ENCODE results near the gene ABCA2.

ABCA2 gene

GRCh38 chr9:137052998-137053943, 25.2 kb upstream of the ABCA2 start:
- no peak for TF ChIP-seq CTCF (IDR thresholded peaks at IDR 0.05; ENCODE audit: low read depth, low read length)
- no peak for DNase-seq (ENCODE audit: extremely low read depth, low read depth)

DNA sequence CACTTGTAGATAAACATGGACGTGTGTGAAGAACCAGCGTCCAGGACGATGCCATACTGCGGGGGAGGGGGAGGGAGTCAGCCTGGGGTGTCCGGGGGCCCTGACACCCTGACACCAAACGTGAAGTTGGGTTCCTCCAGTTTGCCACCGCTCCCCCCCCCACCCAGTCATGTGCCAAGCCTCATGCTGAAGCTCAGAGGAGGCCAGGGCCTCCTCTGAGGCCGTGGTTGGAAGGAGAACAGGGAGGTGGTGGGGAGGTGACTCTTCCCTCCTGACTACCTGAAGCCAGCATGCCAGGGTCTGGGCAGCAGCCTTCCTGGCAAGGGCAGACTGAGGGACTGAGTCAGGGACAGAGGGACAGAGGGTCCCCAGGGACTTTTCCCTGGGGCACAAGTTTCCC, 24.3 kb upstream of the ABCA2 start:
- no peak for DNase-seq (ENCODE audit: extremely low read depth, low read depth)
- TF ChIP-seq CTCF (IDR thresholded peaks at IDR 0.05; ENCODE audit: low read depth, low read length): no peak

DNA sequence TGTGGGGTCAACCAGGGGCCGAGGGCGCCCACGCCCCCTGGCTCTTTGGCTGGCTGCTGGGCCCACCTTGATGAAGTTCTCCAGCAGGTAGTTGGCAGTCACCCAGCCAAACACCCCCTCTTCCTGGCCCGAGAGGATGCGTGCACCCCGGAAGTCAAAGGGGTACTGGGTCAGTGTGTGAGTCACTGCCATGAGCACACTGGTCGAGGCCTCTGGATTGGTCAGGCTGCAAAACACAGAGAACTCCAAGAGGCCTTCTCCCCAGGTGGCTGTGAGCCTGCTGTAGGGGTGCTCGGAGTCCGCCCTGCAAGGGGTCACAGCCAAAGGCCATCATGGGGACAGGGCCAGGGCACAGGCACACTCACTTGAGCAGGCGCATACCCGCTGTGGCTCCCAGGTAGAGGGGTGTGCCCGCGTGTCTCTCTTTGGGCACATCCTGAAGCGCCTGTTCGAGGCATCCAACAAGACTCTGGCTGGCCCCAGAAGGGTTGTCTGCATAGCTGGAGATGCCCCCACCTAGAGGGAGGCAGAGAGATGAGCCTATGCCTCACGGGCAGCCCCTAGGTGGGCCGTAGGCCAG, 23.2 kb upstream of the ABCA2 start:
- TF ChIP-seq CTCF (IDR thresholded peaks at IDR 0.05; ENCODE audit: low read depth, low read length): no peak
- no peak for DNase-seq (ENCODE audit: extremely low read depth, low read depth)

DNA sequence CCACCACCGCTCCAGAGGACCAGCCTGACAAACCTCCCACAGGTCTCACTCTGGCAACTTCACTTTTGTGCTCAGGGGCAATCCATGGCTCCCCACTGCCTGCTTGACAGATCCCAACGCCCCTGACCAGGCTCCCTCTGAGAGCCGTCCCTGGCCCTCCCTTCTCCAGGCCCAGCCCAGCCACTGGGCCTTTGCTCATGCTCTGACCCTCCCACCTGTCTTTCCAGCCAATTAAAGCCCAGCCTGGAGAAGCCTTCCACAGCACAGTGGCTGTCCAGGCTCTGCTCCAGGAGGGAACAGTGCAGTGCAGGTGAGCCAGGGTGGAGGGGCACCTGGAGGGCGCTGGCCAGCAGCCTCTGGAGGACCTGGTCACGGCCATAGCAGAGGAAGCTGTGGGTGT, 22.5 kb upstream of the ABCA2 start:
- DNase-seq (ENCODE audit: extremely low read depth, low read depth): no peak
- TF ChIP-seq CTCF (IDR thresholded peaks at IDR 0.05; ENCODE audit: low read depth, low read length): no peak

GRCh38 chr9:137049544-137050449, 21.8 kb upstream of the ABCA2 start:
- TF ChIP-seq CTCF (IDR thresholded peaks at IDR 0.05; ENCODE audit: low read depth, low read length): peak; percentile 47
- no peak for DNase-seq (ENCODE audit: extremely low read depth, low read depth)

DNA sequence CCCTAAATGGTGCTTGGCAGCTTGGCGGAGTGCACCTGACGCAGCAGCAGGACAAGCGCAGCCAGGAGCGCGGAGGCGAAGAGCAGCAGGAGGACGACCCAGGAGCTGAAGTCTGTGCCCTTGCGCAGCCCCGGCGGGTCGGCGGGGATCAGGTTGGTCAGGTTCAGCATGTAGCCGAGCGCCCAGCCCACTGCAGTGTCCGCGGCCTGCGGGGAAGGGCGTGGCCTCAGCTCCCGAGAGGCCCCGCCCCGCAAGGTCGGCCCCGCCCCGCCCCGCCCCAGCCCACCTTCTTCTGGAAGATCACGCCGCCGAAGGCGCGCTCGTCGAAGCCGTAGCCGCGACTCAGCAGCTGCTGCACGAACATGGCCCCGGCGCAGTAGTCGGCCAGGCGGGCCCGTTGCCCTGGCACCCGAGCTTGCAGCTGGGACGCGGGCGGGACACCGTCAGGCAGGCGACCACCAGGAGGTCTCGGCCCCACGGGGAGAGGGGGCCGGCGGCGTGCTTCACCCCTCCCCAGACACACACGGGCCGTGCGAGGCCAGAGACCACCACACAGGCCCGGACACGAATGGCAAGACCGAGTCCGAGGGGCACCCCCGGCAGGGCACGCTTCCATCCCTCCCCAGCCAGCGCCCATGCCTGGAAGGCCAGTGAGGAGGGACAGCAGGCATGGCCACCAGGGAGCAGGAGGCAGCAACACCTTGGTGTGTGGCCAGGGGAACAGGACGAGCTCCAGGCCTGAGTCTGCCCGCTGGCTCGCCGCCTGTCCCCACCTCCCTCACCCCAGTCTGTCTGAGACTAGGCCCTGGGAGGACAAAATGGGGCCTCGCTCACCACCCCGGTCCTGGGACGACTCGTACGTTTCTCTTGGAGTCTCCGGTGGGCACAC, 20.9 kb upstream of the ABCA2 start:
- no peak for TF ChIP-seq CTCF (IDR thresholded peaks at IDR 0.05; ENCODE audit: low read depth, low read length)
- no peak for DNase-seq (ENCODE audit: extremely low read depth, low read depth)
